HCT116 (cell line): Measurements from ENCODE around the gene LHPP. TPM values are rescaled to one million over a fixed set of nuclear protein-coding genes. Genes with fewer than 3 reads are reported as not detected.

Experiments
- ATAC-seq: fragments of 200-7000 bp; cut with Tn5 transposase; 2 replicates; pipeline ENCODE4 v1.9.1; 2020; ENCODE audit warnings: mild to moderate bottlenecking, moderate library complexity
- BruUV-seq: library from RNA; stranded (reverse); fragments of 400-500 nt; replicated peaks from 2 replicates; lab custom pipeline; 2021; lab: Mats Ljungman, UMichigan
- CTCF ChIA-PET: fragments of 300-600 bp; sonication (Branson Sonifier 250); formaldehyde crosslinking; loops from one replicate; lab custom pipeline; 2021; ENCODE audit warnings: antibody characterized with exemption; lab: Charles Lee
- POLR2A ChIA-PET: fragments of 300-600, 350-600 bp; sonication (Branson Sonifier 250); formaldehyde crosslinking; loops from one replicate; lab custom pipeline; 2021; ENCODE audit warnings: antibody characterized with exemption; lab: Charles Lee
- RAD21 ChIA-PET, 2 experiments: fragments of 300-600 bp; sonication (Branson Sonifier 250); formaldehyde crosslinking; loops; one replicate each; lab custom pipeline; 2023; ENCODE audit warnings: low total read pairs in 2 of 2; ENCODE audit not compliant: uncharacterized antibody in 2 of 2, unreplicated experiment in 2 of 2, low non-redundant PET in 1 of 2; lab: Charles Lee
- DNase-seq: peaks from one replicate; pipeline ENCODE4 v3.0.0-alpha.2; 2010; ENCODE audit warnings: low read depth, low spot score
- H2AFZ ChIP-seq: fragments of 200-600 bp; shearing (Covaris generic), sonication (generic); 2 replicates; pipeline ENCODE4 v1.6.1; 2017; ENCODE audit warnings: low read depth, mixed run types, mixed read lengths, antibody characterized with exemption, low read length; ENCODE audit not compliant: poor library complexity, severe bottlenecking
- H3K27ac ChIP-seq: 2 replicates; pipeline ENCODE4 v1.5.1; 2012; ENCODE audit warnings: low read depth, low read length
- H3K27me3 ChIP-seq: fragments of 200-600 bp; sonication (generic); 2 replicates; pipeline ENCODE4 v1.6.1; 2016; ENCODE audit warnings: mixed run types, low read length, mixed read lengths; ENCODE audit not compliant: insufficient read depth
- H3K36me3 ChIP-seq, 2 experiments: fragments of 200-500 bp in 1 of 2; fragments of 200-600 bp in 1 of 2; sonication (Bioruptor generic) in 1 of 2; sonication (generic) in 1 of 2; 2 replicates each; pipeline versions ENCODE4 v1.5.1 to v1.6.1; 2014 to 2016; ENCODE audit warnings: low read length in 2 of 2, inconsistent platforms in 1 of 2, mixed read lengths in 1 of 2, mixed run types in 1 of 2; ENCODE audit not compliant: insufficient read depth in 2 of 2, control insufficient read depth in 1 of 2
- H3K4me1 ChIP-seq, 2 experiments: fragments of 200-600 bp in 1 of 2; sonication (generic) in 1 of 2; 2 replicates each; pipeline versions ENCODE4 v1.5.1 to v1.6.1; 2012 to 2017; ENCODE audit warnings: low read length in 2 of 2, inconsistent platforms in 1 of 2, mild to moderate bottlenecking in 1 of 2, mixed read lengths in 1 of 2, mixed run types in 1 of 2, moderate library complexity in 1 of 2; ENCODE audit not compliant: insufficient read depth in 2 of 2, control insufficient read depth in 1 of 2
- H3K4me2 ChIP-seq: fragments of 200-600 bp; sonication (generic); 2 replicates; pipeline ENCODE4 v1.6.1; 2017; ENCODE audit warnings: mixed run types, low read length, mixed read lengths
- H3K4me3 ChIP-seq, 2 experiments: fragments of 200-600 bp in 1 of 2; sonication (generic) in 1 of 2; replicated peaks in 1 of 2; 2 replicates each; pipeline ENCODE4 v1.5.1; 2011 to 2016; ENCODE audit warnings: low read length in 2 of 2, control low read depth in 1 of 2, low read depth in 1 of 2, mild to moderate bottlenecking in 1 of 2, mixed read lengths in 1 of 2, mixed run types in 1 of 2
- H3K79me2 ChIP-seq: fragments of 200-600 bp; sonication (generic); 2 replicates; pipeline ENCODE4 v1.6.1; 2017; ENCODE audit warnings: mild to moderate bottlenecking, mixed run types, low read length, moderate library complexity, mixed read lengths; ENCODE audit not compliant: insufficient read depth
- H3K9ac ChIP-seq: fragments of 200-600 bp; sonication (generic); 2 replicates; pipeline ENCODE4 v1.6.1; 2016; ENCODE audit warnings: low read length, mixed read lengths
- H3K9me2 ChIP-seq: fragments of 200-600 bp; sonication (generic), shearing (Covaris generic); 2 replicates; pipeline ENCODE4 v1.6.1; 2017; ENCODE audit warnings: mixed run types, mild to moderate bottlenecking, moderate library complexity; ENCODE audit not compliant: insufficient read depth
- H3K9me3 ChIP-seq, 2 experiments: fragments of 200-500 bp in 1 of 2; fragments of 200-600 bp in 1 of 2; sonication (Bioruptor generic) in 1 of 2; sonication (generic) in 1 of 2; 2 replicates each; pipeline ENCODE4 v1.6.1; 2014 to 2017; ENCODE audit warnings: low read length in 2 of 2, mixed read lengths in 2 of 2, inconsistent platforms in 1 of 2, low read depth in 1 of 2, mild to moderate bottlenecking in 1 of 2, mixed run types in 1 of 2, moderate library complexity in 1 of 2; ENCODE audit not compliant: control insufficient read depth in 1 of 2, insufficient read depth in 1 of 2
- H4K20me1 ChIP-seq: fragments of 200-600 bp; sonication (generic), shearing (Covaris generic); 2 replicates; pipeline ENCODE4 v1.6.1; 2017; ENCODE audit warnings: mixed run types, mild to moderate bottlenecking, moderate library complexity; ENCODE audit not compliant: insufficient read depth
- CEBPB ChIP-seq: IDR thresholded peaks from 2 replicates; pipeline ENCODE4 v1.6.1; 2012; ENCODE audit warnings: low read depth
- EGR1 ChIP-seq: IDR thresholded peaks from 2 replicates; pipeline ENCODE4 v1.6.1; 2012; ENCODE audit warnings: low read depth
- EZH2phosphoT487 ChIP-seq: fragments of 200-600 bp; IDR thresholded peaks from 2 replicates; pipeline ENCODE4 v1.6.1; 2018; ENCODE audit warnings: antibody characterized with exemption, borderline replicate concordance
- JUND ChIP-seq: IDR thresholded peaks from 2 replicates; pipeline ENCODE4 v1.6.1; 2012
- POLR2A ChIP-seq: IDR thresholded peaks from 2 replicates; pipeline ENCODE4 v1.7.0; 2011; ENCODE audit warnings: borderline replicate concordance; ENCODE audit not compliant: insufficient read depth, insufficient read length; ENCODE audit errors: extremely low read depth
- POLR2AphosphoS5 ChIP-seq: IDR thresholded peaks from 2 replicates; pipeline ENCODE4 v1.6.1; 2011; ENCODE audit warnings: mild to moderate bottlenecking, low read depth, low read length, moderate library complexity
- SRF ChIP-seq: IDR thresholded peaks from 2 replicates; pipeline ENCODE4 v1.6.1; 2012; ENCODE audit warnings: low read depth
- TCF7L2 ChIP-seq: IDR thresholded peaks from 2 replicates; pipeline ENCODE4 v1.7.0; 2011; ENCODE audit warnings: borderline replicate concordance, inconsistent platforms; ENCODE audit not compliant: insufficient read depth, insufficient read length; ENCODE audit errors: extremely low read depth
- YY1 ChIP-seq: IDR thresholded peaks from 2 replicates; pipeline ENCODE4 v1.6.1; 2011; ENCODE audit warnings: low read length, low read depth, moderate library complexity, mild to moderate bottlenecking; ENCODE audit not compliant: insufficient replicate concordance; ENCODE audit errors: extremely low read depth
- ZFX ChIP-seq: fragments of 450-650 bp; IDR thresholded peaks from 2 replicates; pipeline ENCODE4 v1.6.1; 2017
- intact Hi-C: fragments of 100-400 bp; cut with micrococcal nuclease; formaldehyde crosslinking; loops from 2 replicates; pipeline ENCODE4 v1.10.0; 2022
- total RNA-seq: library from RNA; stranded (reverse); gene quantifications from one replicate; pipeline ENCODE4 v1.2.1, GENCODE V29; 2021; ENCODE audit not compliant: unreplicated experiment
- TF ChIP-seq, protein P1 (sequence below): IDR thresholded peaks from 2 replicates; pipeline ENCODE4 v1.6.1; 2012; ENCODE audit warnings: low read depth

The LHPP gene
- total RNA-seq, 1 experiment from 2014 or later, result 45.8 TPM

DNA sequence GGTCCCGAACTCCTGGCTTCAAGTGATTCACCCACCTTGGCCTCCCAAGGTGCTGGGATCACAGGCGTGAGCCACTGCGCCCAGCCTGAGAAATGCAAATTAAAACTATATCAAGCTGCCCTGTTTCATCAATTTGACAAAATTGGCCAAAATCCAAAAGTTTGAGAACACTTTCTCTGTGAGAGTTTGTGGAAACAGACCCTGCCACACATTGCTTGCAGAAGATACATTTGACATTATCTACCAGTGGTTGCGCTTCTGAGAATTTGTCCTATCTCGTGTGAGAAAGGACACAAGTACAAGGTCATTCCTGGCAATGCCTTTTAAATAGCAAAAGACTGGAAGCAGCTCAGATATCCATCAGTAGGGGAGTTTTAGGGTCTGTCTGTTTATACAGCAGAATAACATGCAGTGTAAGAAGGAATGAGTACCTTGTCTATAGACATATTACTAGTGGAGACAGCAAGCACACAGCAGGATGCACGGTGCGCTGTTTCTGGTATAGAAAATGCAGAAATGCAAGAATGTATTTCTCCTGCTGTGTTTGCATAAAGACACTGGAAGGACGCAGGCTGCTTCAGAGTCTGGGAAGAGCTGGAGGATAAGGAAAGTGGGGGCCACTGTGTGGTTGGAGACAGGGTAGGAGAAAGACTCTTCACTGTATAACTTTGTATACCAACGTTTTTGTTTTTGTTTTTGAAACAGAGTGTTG is 4.3 kb downstream of the LHPP start:
- no peaks in the 10 kb centered on the region for H3K9me2 ChIP-seq
- no peaks in the 10 kb centered on the region for H3K27me3 ChIP-seq
- H3K79me2 ChIP-seq, result peaks cover 5% of the 10 kb centered on the region; the same call in 1 of the 2 replicates
- no peak overlapping the region for H3K4me3 ChIP-seq
- ChIA-PET CTCF (no interaction called here), POLR2A (no interaction called here), RAD21 (no interaction called here)
- no peaks in the 10 kb centered on the region for H3K36me3 ChIP-seq
- no peak overlapping the region for H3K27ac ChIP-seq
- BruUV-seq, result no TSS peak
- H3K9me3 ChIP-seq, result no peaks in the 10 kb centered on the region
- no peaks in the 10 kb centered on the region for H4K20me1 ChIP-seq
- H3K4me1 ChIP-seq, result peaks cover 0 to 22% of the 10 kb centered on the region in 2 experiments; a peak in 2 of 4 replicates
- no peak for DNase-seq
- TF ChIP-seq ZFX (no peak), SRF (no peak), CEBPB (no peak), YY1 (no peak), EZH2phosphoT487 (no peak), EGR1 (no peak), JUND (no peak), POLR2A (no peak), TCF7L2 (no peak), POLR2AphosphoS5 (no peak)
- TF ChIP-seq, protein P1, sequence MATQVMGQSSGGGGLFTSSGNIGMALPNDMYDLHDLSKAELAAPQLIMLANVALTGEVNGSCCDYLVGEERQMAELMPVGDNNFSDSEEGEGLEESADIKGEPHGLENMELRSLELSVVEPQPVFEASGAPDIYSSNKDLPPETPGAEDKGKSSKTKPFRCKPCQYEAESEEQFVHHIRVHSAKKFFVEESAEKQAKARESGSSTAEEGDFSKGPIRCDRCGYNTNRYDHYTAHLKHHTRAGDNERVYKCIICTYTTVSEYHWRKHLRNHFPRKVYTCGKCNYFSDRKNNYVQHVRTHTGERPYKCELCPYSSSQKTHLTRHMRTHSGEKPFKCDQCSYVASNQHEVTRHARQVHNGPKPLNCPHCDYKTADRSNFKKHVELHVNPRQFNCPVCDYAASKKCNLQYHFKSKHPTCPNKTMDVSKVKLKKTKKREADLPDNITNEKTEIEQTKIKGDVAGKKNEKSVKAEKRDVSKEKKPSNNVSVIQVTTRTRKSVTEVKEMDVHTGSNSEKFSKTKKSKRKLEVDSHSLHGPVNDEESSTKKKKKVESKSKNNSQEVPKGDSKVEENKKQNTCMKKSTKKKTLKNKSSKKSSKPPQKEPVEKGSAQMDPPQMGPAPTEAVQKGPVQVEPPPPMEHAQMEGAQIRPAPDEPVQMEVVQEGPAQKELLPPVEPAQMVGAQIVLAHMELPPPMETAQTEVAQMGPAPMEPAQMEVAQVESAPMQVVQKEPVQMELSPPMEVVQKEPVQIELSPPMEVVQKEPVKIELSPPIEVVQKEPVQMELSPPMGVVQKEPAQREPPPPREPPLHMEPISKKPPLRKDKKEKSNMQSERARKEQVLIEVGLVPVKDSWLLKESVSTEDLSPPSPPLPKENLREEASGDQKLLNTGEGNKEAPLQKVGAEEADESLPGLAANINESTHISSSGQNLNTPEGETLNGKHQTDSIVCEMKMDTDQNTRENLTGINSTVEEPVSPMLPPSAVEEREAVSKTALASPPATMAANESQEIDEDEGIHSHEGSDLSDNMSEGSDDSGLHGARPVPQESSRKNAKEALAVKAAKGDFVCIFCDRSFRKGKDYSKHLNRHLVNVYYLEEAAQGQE, result no peak
- no peak for ATAC-seq
- intact Hi-C loops, result no loop called here
- no peak overlapping the region for H2AFZ ChIP-seq
- H3K9ac ChIP-seq, result no peak overlapping the region
- H3K4me2 ChIP-seq, result no peak overlapping the region
